ENCODE data around the gene PNPT1. TPM values are rescaled to one million over a fixed set of nuclear protein-coding genes. Genes with fewer than 3 reads are reported as not detected.

PNPT1 gene
- total RNA-seq = 100 to 1,000 TPM in 1 of 2 donors, 10 to 100 TPM in 1; 78.1 to 304 TPM

GRCh38 chr2:55693181-55694125, at the start of gene PNPT1:
Gene PNPT1 (minus strand): TSS chr2:55693844. CDS start chr2:55693823, 21 bp downstream.

DNA sequence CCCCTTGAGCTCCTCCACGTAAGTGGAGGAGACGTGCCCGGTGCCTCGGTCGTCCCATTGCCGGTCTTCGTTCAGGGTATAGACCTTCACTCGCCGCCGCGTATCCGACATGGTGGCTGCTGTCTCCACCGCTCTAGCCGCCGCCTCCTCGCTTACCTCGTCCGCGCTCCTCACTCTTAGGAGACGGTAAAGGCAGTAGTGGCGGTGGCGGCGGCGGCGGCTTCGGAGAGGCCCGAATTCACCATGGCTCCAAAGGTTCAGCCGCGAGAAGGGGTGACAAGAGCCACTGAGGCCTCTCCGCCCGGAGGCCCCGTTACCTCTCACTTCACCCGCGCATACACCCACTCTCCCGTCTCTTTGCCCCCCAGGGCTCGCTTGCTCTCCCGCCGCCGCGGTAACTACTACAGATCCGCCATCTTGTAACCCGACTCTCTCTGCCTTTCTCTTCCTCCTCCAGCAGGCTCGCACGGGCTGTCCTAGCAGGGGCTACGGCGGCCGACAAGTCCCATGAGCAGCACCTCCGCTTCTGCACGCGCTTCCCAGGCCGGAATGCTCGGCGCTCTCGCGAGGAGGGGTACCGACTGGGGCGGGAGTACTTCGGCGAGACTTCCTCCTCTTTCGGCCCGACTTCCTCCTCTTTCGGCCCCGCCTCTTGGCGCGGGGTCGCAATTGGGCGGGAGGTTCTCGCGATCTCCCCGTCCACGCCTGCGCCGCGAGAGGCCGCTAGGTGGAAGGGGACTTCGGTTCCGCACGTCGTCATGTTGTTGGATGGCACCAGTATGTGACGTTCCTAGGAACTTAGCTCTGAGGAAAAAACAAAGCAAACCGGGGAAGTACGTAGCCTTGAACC, 76.2 kb downstream of the PNPT1 start, which contains the start of gene PPP4R3B:
Gene PPP4R3B (minus strand): TSS at position 448 of the 850 bp plus-strand sequence. CDS start 337 bp downstream, at position 111.

Other genes with a start within 250 kb of the PNPT1 start
- gene CFAP36, start 174.1 kb downstream of the PNPT1 start, total RNA-seq = 10 to 100 TPM; 18.2 to 20.0 TPM
- 10 to 100 TPM; 29.9 to 31.6 TPM for gene PPP4R3B, start 76.2 kb downstream of the PNPT1 start, total RNA-seq
- 10 to 100 TPM; 11.0 to 19.6 TPM for gene EFEMP1, start 229.9 kb upstream of the PNPT1 start, total RNA-seq

All from melanocyte of skin (primary cell).